GM12801 (cell line): ENCODE data around the gene TUBE1.

Experiments used
- CTCF ChIP-seq: IDR thresholded peaks from one replicate; pipeline ENCODE4 v1.5.1; 2011; ENCODE audit warnings: control low read depth; ENCODE audit not compliant: insufficient read length; ENCODE audit errors: extremely low read depth

TUBE1 gene

DNA sequence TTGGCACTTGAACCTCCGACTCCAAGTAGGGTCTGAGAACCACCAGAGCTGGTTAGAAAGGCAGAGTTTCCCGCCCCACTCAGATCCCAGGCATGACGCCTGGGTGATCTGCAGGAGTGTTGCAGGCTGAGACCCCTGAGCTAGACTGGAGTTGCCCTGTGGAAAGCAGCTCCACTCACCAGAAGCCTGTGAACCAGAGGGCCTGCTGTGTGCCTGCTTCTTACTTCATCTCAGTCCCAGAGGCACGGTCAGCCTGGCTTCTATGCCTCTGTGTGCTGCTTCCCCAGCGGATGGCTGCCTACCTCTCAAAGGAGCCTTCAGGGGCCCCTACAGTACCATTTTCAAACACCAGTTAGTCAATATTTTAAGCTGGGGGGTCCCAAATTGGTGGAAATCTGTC lies 49.0 kb downstream of the TUBE1 start:
- TF ChIP-seq CTCF = no peak

DNA sequence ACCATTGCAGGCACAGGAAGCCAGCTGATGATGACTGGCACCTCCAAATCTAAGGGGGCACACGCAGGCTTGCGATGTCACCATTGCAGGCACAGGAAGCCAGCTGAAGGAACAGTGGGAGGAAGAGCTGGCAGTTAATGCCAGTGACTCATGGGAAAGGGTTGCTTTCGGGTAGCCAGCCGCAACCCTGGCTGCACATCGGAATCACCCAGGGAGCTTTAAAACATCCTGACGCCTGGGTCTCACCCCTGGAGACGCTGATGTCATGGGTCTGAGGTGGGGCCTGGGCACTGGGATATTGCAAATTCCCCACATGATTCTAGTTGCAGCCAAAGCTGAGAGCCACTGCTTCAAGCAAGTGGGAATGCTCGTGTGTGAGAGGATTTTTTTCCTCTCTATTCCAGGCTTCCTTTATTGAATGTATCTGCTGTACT lies 49.5 kb downstream of the TUBE1 start:
- no peak for TF ChIP-seq CTCF

- TF ChIP-seq CTCF = no peak
Observed at GRCh38 chr6:112036088-112036637, 51.1 kb downstream of the TUBE1 start.

DNA sequence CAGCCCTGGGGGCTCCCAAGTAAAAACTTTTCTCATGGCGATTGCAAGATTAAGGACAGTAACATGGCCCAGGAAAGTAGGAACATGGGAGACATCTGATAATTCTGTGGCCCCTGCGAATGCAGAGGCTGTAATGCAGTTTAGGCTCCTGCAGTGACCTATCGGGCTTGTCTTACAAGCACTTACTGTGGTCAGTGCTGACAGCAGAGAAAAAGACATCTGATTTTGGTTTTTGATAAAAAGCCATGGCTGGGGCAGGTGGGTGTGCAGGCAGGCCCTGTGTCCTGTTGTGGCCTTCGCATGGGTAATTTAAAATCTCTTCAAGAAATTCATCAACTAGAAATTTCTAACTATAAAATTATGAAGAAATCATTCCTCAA lies 52.7 kb downstream of the TUBE1 start:
- no peak for TF ChIP-seq CTCF

- no peak for TF ChIP-seq CTCF
Observed at GRCh38 chr6:112033791-112034615, 53.3 kb downstream of the TUBE1 start.

GRCh38 chr6:112032728-112033127 lies 54.6 kb downstream of the TUBE1 start:
- no peak for TF ChIP-seq CTCF

DNA sequence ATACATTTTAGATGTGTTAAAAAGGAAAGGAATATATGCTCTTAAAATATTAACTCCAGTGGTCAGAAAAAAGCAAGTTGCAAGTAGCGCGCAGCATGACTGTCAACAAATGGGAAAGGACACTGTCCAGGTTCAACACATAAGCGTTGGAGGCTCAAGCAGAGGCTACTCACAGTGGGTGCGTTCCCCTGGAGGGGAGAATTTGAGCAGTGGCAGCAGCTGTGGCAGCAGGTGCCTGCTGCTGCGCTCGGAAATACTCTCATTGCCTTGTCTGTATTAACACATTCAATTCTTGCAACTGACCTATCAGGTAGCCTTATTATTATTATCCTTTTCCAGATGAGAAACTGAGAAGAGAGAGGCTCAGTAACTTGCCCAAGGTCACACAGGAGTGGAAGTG lies 55.3 kb downstream of the TUBE1 start:
- TF ChIP-seq CTCF = no peak
